Occipital lobe (tissue), 2 donors: ENCODE measurements around the gene PHF21B. TPM values are rescaled to one million over a fixed set of nuclear protein-coding genes. Genes with fewer than 3 reads are reported as not detected.

Experiments
- DNase-seq: peaks from one replicate; lab custom pipeline; 2025; lab: John Stamatoyannopoulos, UW
- total RNA-seq: library from RNA; depleted of rRNA; stranded (reverse); fragments of >200 nt; gene quantifications from one replicate; pipeline ENCODE4 v1.2.3, GENCODE V29; 2014

PHF21B gene
- total RNA-seq, 1 donor from 2014 or later, result 8.1 TPM

DNA sequence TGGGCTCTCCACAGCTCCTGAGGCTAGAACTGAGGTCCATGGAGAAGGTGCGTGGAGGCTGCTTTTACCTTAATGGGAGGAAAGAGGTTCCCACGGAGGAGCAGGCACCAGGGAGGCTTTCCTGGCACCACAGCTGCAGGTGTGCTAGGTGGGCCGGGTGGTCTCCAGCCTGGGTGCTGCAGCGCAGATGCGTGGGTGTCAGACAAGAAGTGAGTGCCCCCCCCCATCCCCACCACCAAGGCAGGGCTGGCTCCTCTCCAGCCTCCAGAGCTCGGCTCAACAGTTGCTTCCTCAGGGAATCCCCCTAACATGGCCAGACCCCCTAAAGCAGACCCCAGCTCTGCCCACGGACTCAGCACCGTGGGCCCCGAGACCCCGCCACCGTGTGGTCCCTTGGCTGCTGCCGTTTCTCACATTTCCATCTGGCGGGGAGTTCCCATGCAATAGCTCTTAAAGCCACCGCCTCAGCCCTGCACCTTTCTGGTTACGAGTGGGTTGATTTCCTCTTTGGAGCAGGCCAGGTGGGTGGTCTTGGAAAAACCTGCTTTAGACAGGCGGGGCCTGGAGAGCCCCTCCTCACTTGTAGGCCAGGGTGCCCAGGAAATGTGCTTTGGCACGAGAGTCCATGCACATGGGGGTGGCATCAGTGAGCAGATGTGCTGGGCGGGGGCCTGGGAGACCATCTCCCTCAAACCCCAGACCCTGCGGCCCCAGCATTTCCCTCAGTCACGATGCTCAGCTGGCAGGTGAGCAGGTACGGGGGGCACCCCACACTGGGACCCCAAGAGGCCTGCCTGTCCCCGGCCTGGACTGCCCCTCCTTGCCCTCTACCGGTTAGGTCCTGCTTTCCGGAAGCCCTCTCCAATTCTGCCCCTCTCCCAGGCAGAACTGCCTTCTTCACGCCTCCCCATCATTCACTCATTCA lies 163.7 kb downstream of the PHF21B start:
- DNase-seq, result no peak

DNA sequence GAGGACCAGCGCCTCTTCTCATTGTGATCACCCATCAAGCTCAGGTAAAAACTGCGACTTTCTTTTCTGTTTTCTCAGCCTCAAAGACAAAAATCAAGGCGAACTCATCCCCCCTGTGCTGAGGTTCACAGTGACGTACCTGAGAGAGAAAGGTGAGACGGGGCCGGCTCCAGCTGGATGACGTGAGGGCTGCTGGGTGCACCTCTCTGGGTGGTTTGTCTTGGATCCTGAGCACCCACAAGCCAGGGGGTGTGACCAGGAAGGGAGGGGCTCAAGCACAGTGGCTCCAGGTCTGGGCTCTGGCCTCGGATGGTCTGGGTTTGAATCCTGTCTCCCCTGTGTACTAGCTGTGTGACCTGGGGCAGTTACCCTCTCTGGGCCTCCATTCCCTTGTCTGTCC lies 164.6 kb downstream of the PHF21B start:
- no peak for DNase-seq

DNA sequence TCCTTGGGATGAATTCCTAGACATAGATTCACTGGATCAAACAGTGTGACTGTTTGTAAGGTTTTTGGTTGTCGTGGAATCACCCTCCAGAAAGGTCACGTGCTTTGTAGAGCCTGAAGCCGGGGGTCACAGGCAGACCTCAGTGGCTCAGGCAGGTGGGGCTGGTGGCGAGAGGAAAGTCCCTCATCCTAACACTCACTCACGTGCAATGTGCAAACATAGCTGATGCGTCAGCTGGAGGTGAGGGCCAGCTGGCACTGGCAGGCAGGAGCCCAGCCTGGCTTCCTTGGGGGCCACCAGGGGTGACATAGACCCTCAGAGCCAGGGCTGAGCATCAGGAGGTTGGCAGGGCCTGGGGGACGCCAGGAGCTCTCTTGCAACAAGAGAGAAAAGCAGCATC lies 167.4 kb downstream of the PHF21B start:
- DNase-seq, result no peak

DNA sequence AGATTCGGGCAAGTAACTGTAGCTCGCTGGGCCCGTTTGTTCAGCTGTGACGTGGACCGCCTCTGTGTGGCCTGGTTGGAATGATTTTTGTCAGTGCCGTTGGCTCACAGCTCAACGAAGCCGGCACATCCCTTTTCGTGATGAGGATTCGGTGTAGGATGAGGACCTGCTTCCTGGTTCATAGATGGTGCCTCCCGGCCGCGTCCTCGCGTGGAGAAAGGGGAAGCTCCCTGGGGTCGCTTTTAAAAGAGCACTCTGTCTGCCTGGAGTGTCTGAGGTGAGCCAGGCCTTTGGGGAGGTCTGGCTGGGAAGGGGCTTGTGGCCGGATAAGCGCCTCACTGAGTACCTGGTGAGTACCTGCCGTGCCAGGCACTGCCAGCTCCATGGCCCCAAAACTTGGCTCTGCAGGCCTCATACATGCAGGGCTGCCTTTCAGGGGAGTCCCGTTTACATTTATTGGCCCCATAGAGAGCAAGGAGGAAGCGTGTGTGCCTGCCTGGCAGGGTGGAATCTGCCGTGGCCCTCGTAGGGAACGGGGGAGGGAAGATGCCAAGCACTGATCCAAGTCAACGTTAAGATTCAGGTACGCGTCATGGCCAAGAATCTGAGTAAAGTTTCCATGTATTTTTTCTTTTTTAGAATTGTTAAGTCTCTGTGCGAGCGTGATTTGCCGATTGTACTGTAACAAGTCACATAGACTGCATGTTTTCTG lies 169.0 kb downstream of the PHF21B start:
- DNase-seq, result no peak

DNA sequence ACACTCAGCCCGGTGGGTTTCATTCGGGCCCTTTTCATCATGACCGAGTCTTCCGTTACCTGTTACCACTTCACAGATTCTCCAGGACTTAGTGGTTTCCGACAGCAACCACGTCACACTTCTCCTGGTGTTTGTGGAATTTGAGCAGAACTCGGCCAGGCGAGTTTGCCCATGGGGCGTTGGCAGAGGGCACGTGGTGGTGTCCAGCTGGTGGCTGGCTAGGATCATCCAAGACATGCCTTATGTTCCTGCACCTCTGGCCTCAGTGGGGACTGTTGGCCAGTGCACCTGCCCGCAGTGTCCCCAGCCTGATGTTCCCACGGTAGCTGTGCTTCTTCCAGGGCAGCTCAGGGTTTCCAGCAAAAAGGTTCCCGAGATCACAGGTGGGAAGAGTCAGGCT lies 170.1 kb downstream of the PHF21B start:
- DNase-seq, result no peak

DNA sequence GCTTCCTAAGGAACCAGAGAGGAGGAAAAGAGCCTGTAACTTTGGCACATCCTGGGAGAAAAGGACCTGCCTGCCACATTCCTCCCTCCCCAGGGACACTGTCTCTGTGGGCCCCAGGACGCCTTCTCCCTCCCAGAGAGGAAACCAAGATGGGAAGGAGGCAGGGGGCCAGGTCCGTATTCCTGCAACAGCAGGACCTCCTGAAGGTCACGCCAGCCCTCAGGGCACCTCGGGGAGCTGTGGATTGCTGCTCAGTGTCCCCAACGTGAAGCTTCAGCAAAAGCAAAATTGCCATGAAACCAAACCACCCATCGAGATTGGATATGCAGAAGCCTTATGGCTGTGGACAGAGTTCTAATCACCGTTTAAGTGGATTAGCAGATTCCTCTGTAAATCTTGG lies 170.7 kb downstream of the PHF21B start:
- no peak for DNase-seq

DNA sequence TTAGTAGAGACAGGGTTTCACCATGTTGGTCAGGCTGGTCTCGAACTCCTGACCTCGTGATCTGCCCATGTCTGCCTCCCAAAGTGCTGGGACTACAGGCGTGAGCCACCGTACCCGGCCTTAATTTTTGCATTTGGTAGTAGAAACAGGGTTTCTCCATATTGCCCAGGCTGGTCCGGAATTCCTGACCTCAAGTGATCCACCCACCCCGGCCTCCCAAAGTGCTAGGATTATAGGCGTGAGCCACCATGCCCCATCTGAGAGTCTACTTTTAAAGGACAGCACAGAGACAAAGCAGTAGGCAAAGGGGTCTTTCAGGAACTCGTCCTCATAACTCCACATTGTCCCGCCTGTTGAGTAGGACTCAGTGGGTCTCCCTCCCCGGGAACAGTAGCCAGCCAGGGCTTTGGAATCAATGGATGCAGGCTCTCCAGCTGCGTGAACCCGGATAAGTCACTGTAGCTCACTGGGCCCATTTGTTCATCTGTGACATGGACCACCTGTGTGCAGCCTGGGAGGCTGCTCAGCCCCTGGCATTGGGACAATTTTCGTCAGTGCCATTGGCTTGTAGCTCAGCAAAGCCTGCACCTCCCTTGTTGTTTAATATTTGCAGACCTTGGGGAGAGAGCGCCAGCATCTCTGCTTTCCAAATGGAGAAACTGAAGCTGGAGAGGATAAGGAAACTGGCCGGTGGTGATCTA lies 171.3 kb downstream of the PHF21B start:
- no peak for DNase-seq

DNA sequence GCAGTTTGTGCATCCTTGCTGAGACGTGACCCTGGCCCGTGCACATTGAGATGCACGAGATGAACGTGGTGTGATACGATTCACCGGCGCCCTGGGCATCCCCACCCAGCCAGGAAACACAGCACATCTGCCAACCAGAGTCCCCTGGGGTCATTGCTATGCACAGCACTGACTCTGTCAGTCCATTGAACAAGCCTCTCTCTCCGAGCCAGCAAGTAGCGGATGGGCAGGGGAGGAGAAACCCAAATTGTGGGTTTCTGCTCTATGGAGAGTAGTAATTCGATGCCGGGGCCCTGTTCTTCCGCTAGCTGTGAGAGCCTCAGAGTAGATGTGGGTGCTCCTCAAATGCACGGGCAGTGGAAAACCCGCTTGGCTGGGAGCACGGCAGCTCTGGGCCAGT lies 172.3 kb downstream of the PHF21B start:
- DNase-seq, result no peak

DNA sequence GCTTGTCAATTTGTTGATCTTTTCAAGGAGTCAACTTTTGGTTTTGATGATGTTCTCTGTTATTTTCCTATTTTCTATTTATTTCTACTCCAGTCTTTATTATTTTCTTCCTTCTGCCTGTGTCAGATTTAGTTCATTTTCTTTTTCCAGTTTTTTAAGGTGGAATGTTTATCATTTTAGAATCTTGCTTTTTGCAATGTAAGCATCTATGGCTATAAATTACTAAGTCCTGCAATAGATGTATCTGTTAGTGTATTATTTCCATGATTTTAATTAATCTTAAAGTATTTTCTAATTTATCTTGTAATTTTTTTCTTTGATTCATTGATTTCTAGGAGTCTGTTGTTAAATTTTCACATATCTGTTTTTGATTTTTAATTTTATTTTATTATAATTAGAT lies 175.7 kb downstream of the PHF21B start:
- no peak for DNase-seq

DNA sequence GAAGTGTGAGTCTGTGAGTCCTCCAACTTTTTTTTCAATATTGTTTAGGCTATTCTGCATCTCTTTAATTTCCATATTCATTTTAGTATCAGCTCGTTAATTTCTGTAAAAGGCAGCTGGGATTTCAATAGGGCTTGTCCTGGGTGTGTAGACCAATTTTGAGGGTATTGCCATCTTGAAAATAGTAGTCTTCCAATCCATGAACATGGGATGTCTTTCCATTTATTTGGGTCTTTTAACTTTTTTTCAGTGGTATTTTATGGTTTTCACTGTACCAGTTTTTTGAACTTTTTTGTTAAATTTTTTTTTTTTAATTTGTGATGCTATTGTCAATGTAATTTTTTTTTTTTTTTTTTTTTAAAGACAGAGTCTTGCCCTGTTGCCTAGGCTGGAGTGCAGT lies 177.9 kb downstream of the PHF21B start:
- DNase-seq, result no peak

Other genes with a start within 250 kb of the PHF21B start
- gene NUP50, start 153.9 kb upstream of the PHF21B start, total RNA-seq, result 65.4 TPM
- 61.0 TPM for gene KIAA0930, start 230.9 kb upstream of the PHF21B start, total RNA-seq